Activated T-cell treated with anti-CD3 and anti-CD28 coated beads for 4 hours (primary cell): ENCODE data around the gene ZNF502.

Experiments
- DNase-seq: peaks from one replicate; pipeline ENCODE4 v3.0.0-alpha.2; 2020

The ZNF502 gene

DNA sequence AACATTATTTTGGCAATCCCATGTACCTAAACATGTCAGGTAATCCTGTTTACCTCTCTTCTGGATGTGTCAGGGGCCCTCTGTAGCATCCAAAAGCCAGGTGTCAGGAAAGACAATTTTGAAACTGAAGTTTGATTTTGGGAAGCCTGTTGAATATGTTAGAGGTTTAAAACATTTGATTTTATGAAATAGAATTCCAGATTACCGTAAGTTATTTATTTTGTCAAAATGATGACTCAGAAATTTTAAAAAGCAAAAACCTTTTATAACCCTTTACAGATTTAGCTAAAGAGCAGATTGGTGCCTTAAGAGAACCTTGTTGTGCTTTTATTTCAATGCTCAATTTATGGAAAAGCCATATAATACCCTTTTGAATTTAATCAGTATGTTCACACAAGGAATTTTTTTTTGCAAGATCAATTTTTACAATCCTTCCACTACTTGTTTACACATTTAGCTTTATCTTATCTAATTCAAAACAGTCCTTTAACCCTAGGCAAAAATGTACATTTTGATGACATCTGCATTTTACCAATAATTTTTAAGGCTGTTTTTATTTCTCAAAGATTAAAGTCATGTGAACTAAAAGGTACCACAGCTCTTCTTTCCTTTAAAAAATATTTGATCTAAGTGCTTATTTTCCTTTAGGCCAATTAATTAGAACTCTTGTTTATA lies 59.1 kb downstream of the ZNF502 start:
- no peak for DNase-seq

DNA sequence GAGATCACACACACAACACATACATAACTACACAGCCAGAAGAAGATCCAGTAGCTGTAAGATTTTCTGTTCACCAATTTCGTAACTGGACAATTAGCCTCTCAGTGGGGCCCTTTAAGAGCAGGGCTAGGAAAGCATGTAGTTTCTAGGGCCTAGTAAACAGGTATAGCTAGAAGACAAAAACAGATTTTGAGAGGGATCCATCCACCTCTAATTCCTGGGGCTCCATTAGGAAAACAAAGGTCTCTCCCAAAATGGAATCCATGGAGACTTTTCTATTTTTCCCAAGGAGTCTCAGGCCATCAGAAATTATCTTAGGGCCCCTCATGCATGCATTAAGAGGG lies 59.6 kb downstream of the ZNF502 start:
- no peak for DNase-seq
